Neuronal stem cell (in vitro differentiated cells): Measurements from ENCODE around the gene WDR38.

ENCODE experiments used
- DNase-seq: peaks from one replicate; pipeline ENCODE4 v3.0.0-alpha.2; 2013; ENCODE audit warnings: low spot score
- H2AFZ ChIP-seq: one replicate; pipeline ENCODE4 v1.6.1; 2013; ENCODE audit warnings: mild to moderate bottlenecking, low read length, inconsistent platforms
- H2AK5ac ChIP-seq: 2 replicates; pipeline ENCODE4 v1.6.1; 2013; ENCODE audit warnings: low read depth, mild to moderate bottlenecking, inconsistent platforms, low read length, moderate library complexity, mixed read lengths
- H2BK120ac ChIP-seq: 2 replicates; pipeline ENCODE4 v1.6.1; 2013; ENCODE audit warnings: low read depth, mild to moderate bottlenecking, inconsistent platforms, low read length, moderate library complexity, mixed read lengths
- H2BK12ac ChIP-seq: one replicate; pipeline ENCODE4 v1.6.1; 2013; ENCODE audit warnings: low read length, inconsistent platforms
- H2BK15ac ChIP-seq: 2 replicates; pipeline ENCODE4 v1.6.1; 2013; ENCODE audit warnings: mild to moderate bottlenecking, low read length, inconsistent platforms, mixed read lengths
- H2BK5ac ChIP-seq: one replicate; pipeline ENCODE4 v1.6.1; 2013; ENCODE audit warnings: inconsistent platforms, mild to moderate bottlenecking, low read length, moderate library complexity
- H3K14ac ChIP-seq: one replicate; pipeline ENCODE4 v1.6.1; 2013; ENCODE audit warnings: low read length, inconsistent platforms
- H3K18ac ChIP-seq: 2 replicates; pipeline ENCODE4 v1.6.1; 2013; ENCODE audit warnings: low read length, inconsistent platforms
- H3K23ac ChIP-seq: 2 replicates; pipeline ENCODE4 v1.6.1; 2013; ENCODE audit warnings: low read depth, mild to moderate bottlenecking, mixed read lengths, low read length, inconsistent platforms; ENCODE audit not compliant: poor library complexity
- H3K27ac ChIP-seq: replicated peaks from 3 replicates; pipeline ENCODE4 v1.5.1; 2013; ENCODE audit warnings: low read length, inconsistent platforms
- H3K27me3 ChIP-seq, 3 experiments: 2 replicates each; pipeline ENCODE4 v1.6.1; 2013; ENCODE audit warnings: low read length in 3 of 3, mild to moderate bottlenecking in 2 of 3, inconsistent platforms in 1 of 3, low read depth in 1 of 3, mixed read lengths in 1 of 3, moderate library complexity in 1 of 3; ENCODE audit not compliant: control insufficient read depth in 3 of 3, insufficient read depth in 3 of 3
- H3K36me3 ChIP-seq, 2 donors: replicated peaks in 1 of 2; 2 replicates each; pipeline ENCODE4 v1.6.1; 2013; ENCODE audit warnings: low read length in 2 of 2; ENCODE audit not compliant: control insufficient read depth in 2 of 2, insufficient read depth in 2 of 2
- H3K4ac ChIP-seq: 2 replicates; pipeline ENCODE4 v1.6.1; 2013; ENCODE audit warnings: inconsistent platforms, mild to moderate bottlenecking, low read length, moderate library complexity
- H3K4me1 ChIP-seq, 2 donors: 1 replicate in 1 of 2; 2 replicates in 1 of 2; pipeline ENCODE4 v1.6.1; 2013; ENCODE audit warnings: low read length in 2 of 2, low read depth in 1 of 2; ENCODE audit not compliant: control insufficient read depth in 2 of 2, insufficient read depth in 1 of 2
- H3K4me2 ChIP-seq: one replicate; pipeline ENCODE4 v1.6.1; 2013; ENCODE audit warnings: mild to moderate bottlenecking, low read length, inconsistent platforms; ENCODE audit not compliant: insufficient read depth, poor library complexity, severe bottlenecking
- H3K4me3 ChIP-seq, 2 donors: 2 replicates each; pipeline ENCODE4 v1.5.1; 2013; ENCODE audit warnings: low read length in 2 of 2, mild to moderate bottlenecking in 2 of 2, inconsistent platforms in 1 of 2, moderate library complexity in 1 of 2
- H3K79me1 ChIP-seq: one replicate; pipeline ENCODE4 v1.6.1; 2013; ENCODE audit warnings: low read depth, mild to moderate bottlenecking, inconsistent platforms, low read length, moderate library complexity
- H3K9ac ChIP-seq: one replicate; pipeline ENCODE4 v1.6.1; 2013; ENCODE audit warnings: mild to moderate bottlenecking, low read depth, low read length, inconsistent platforms; ENCODE audit not compliant: poor library complexity
- H3K9me3 ChIP-seq, 2 donors: replicated peaks in 1 of 2; 2 replicates each; pipeline versions ENCODE3 to v1.6.1; 2013; ENCODE audit warnings: low read length in 2 of 2, mild to moderate bottlenecking in 2 of 2, inconsistent platforms in 1 of 2, low read depth in 1 of 2, mixed read lengths in 1 of 2, moderate library complexity in 1 of 2; ENCODE audit not compliant: control insufficient read depth in 2 of 2, insufficient read depth in 1 of 2
- H4K8ac ChIP-seq: one replicate; pipeline ENCODE4 v1.6.1; 2013; ENCODE audit warnings: low read depth, mild to moderate bottlenecking, inconsistent platforms, low read length, moderate library complexity
- H4K91ac ChIP-seq: one replicate; pipeline ENCODE4 v1.6.1; 2013; ENCODE audit warnings: low read length, low read depth, mild to moderate bottlenecking, inconsistent platforms; ENCODE audit not compliant: poor library complexity
- WGBS, 2 donors: extraction: QIAGEN DNeasy Blood & Tissue Kit; methylation state at CpG; one replicate each; pipeline ENCODE4 v1.1.7; 2013; ENCODE audit warnings: missing lambda C conversion rate in 2 of 2, mixed read lengths in 1 of 2; ENCODE audit not compliant: insufficient read length in 2 of 2, insufficient replicate concordance in 1 of 2; ENCODE audit errors: extremely low coverage in 2 of 2; 5-methylcytosine and 5-hydroxymethylcytosine counted together

The WDR38 gene

DNA sequence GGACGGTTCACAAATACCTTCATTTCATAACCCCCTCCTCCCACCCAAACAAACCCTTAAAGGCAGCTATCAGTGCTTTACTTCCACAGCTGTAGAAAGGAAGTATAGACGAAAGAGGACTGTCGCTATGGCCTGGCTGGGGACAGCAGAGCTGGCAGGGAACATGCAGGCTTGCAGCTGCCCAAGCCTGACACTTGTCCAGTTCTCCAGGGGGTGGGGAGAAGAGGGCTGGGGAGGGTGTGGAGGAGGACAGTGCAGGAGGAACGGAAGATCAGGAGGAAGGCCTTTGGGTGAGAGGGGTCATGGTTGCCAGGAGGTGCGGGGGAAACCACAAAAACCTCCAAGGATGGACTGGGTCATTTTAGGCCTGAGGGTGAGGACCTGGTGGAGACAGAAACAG, 34.6 kb downstream of the WDR38 start:
- H4K91ac ChIP-seq: no peak overlapping the region
- no peak overlapping the region for H3K4me3 ChIP-seq
- H2BK5ac ChIP-seq: no peak overlapping the region
- H3K27ac ChIP-seq: no peak overlapping the region
- no peak overlapping the region for H2BK15ac ChIP-seq
- no peak for DNase-seq
- peaks cover 0 to 2% of the 10 kb centered on the region in 2 donors for H3K4me1 ChIP-seq
- peaks cover 33 to 68% of the 10 kb centered on the region in 2 donors for H3K36me3 ChIP-seq
- no peak overlapping the region for H3K4ac ChIP-seq
- peak overlapping the region; percentile 12 for H3K9ac ChIP-seq
- H3K14ac ChIP-seq: no peak overlapping the region
- no peak overlapping the region for H3K23ac ChIP-seq
- H3K4me2 ChIP-seq: no peak overlapping the region
- H2BK12ac ChIP-seq: no peak overlapping the region
- H2AK5ac ChIP-seq: no peak overlapping the region
- H3K27me3 ChIP-seq: no peaks in the 10 kb centered on the region
- H3K18ac ChIP-seq: no peak overlapping the region
- WGBS, 2 donors: no CpG with 5 or more reads among the region's 5 CpGs
- no peaks in the 10 kb centered on the region for H3K9me3 ChIP-seq
- no peak overlapping the region for H4K8ac ChIP-seq
- no peak overlapping the region for H2AFZ ChIP-seq
- no peak overlapping the region for H2BK120ac ChIP-seq
- peaks cover 4% of the 10 kb centered on the region for H3K79me1 ChIP-seq

DNA sequence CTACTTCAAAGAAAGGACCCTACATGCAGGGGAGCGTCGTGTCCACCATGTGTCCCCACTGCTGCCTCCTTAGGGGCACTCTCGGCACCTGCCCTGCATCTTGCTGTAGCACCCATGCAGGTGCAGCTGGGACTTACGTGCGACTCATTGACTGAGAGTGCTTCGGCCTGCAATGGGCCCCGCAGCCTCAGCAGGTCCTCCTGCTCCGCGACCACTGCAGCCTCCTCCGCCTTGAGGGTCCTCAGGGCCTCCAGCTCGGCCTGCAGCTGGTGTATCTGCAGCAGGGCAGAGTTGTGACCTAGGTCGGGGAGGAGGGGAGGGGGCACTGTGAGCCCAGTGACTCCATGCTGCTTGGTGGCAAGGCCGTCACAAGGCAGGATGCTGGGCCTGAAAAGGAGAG, 35.7 kb downstream of the WDR38 start:
- Histone ChIP-seq H3K14ac (no peak overlapping the region), H3K9ac (no peak overlapping the region), H3K4me1 (peaks cover 0 to 2% of the 10 kb centered on the region in 2 donors), H2BK15ac (no peak overlapping the region), H2AFZ (no peak overlapping the region), H4K8ac (peak overlapping the region; percentile 52), H4K91ac (no peak overlapping the region), H3K79me1 (peaks cover 4% of the 10 kb centered on the region), H2AK5ac (no peak overlapping the region), H3K4ac (no peak overlapping the region), H3K23ac (peak overlapping the region; percentile 62), H2BK12ac (no peak overlapping the region), H2BK5ac (no peak overlapping the region), H3K18ac (no peak overlapping the region), H2BK120ac (no peak overlapping the region), H3K4me3 (no peak overlapping the region), H3K27me3 (no peaks in the 10 kb centered on the region), H3K4me2 (no peak overlapping the region), H3K36me3 (peaks cover 33 to 80% of the 10 kb centered on the region in 2 donors), H3K9me3 (no peaks in the 10 kb centered on the region), H3K27ac (no peak overlapping the region)
- no peak for DNase-seq
- WGBS, 2 donors: no CpG with 5 or more reads among the region's 13 CpGs

DNA sequence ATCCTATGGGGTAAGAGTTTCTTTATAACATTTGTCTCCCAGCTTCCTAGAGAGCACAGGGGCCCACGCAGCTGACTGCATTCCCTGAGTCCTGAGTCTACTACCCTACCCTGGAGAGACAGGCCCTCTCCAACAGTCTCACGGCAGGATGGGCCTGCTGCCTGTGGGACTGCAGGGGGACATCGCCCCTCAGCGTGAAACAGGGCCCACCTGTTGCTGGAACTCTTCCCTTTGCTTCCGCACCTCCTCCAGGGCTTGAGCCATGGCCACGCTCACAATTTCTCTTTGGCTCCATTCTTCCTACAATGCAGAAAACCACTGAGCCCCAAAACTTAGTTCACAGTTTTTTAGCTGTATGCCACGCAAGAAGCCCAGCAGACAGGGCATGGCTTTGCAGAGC, 36.9 kb downstream of the WDR38 start:
- no CpG with 5 or more reads among the region's 7 CpGs for WGBS, 2 donors
- Histone ChIP-seq H2BK12ac (no peak overlapping the region), H2BK15ac (no peak overlapping the region), H4K8ac (no peak overlapping the region), H2AFZ (no peak overlapping the region), H3K4me3 (no peak overlapping the region), H3K27ac (no peak overlapping the region), H3K79me1 (peaks cover 4% of the 10 kb centered on the region), H3K4me1 (no peaks in the 10 kb centered on the region), H2BK120ac (no peak overlapping the region), H3K27me3 (no peaks in the 10 kb centered on the region), H3K4ac (no peak overlapping the region), H3K36me3 (peaks cover 33 to 78% of the 10 kb centered on the region in 2 donors), H3K4me2 (no peak overlapping the region), H4K91ac (no peak overlapping the region), H3K9me3 (no peaks in the 10 kb centered on the region), H3K14ac (no peak overlapping the region), H3K18ac (no peak overlapping the region), H3K23ac (no peak overlapping the region), H2AK5ac (no peak overlapping the region), H2BK5ac (no peak overlapping the region), H3K9ac (peak overlapping the region; percentile 65)
- no peak for DNase-seq

DNA sequence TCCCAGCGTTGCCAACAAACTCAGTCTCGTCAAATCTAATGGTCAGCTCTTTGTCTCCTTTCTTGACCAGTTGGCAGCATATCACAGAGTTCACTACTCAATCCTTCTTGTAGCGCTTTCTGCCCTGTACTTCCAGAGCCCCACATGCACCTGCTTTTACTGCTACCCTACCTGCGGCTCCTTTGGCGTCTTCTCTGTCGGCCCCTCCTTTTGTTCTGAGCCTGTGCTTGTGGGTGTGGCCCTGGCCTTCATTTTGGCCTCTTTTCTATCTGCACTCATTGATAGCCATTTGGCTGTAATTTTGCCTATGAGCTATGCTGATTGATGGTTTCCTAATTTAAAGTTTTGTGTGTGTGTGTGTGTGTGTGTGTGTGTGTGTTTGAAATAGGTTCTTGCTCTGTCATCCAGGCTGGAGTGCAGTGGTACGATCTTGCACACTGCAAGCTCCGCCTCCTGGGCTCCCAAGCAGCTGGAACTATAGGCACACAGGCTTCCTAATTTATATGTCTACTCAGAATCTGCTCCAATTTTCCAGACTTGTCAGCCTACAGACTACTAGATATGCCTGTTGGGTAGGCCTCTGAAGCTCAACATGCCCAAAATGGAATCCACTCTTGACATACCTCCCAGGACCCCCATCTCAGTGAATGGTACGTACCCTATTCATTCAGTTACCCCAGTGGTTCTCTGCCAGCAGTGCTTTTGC, 40.9 kb downstream of the WDR38 start:
- Histone ChIP-seq H4K8ac (no peak overlapping the region), H3K4ac (no peak overlapping the region)

More for the DNA sequence above, 40.9 kb downstream of the WDR38 start:
- Histone ChIP-seq H3K9ac (no peak overlapping the region), H2AK5ac (no peak overlapping the region), H2BK15ac (no peak overlapping the region), H3K23ac (no peak overlapping the region), H3K14ac (no peak overlapping the region), H3K18ac (no peak overlapping the region), H3K79me1 (no peaks in the 10 kb centered on the region), H2BK5ac (no peak overlapping the region), H2BK120ac (no peak overlapping the region), H3K36me3 (peaks cover 14 to 69% of the 10 kb centered on the region in 2 donors), H3K4me2 (no peak overlapping the region), H3K4me3 (no peak overlapping the region), H2BK12ac (no peak overlapping the region), H3K4me1 (no peaks in the 10 kb centered on the region), H3K9me3 (no peaks in the 10 kb centered on the region), H3K27ac (no peak overlapping the region), H3K27me3 (no peaks in the 10 kb centered on the region), H4K91ac (no peak overlapping the region), H2AFZ (peak overlapping the region; percentile 78)
- WGBS, 2 donors: no CpG with 5 or more reads among the region's 9 CpGs
- DNase-seq: no peak
